Hepatocyte (in vitro differentiated cells): ENCODE measurements around the gene HSP90B1. TPM values are rescaled to one million over a fixed set of nuclear protein-coding genes. Genes with fewer than 3 reads are reported as not detected.

Source experiments
- DNase-seq: peaks from one replicate; pipeline ENCODE4 v3.0.0-alpha.2; 2016; ENCODE audit warnings: low spot score
- H2AFZ ChIP-seq: fragments of 200-600 bp; sonication (generic); 2 replicates; pipeline ENCODE4 v1.6.0; 2016; ENCODE audit warnings: antibody characterized with exemption, mild to moderate bottlenecking
- H3K27ac ChIP-seq: fragments of 200-600 bp; sonication (generic); 2 replicates; pipeline ENCODE4 v1.5.1; 2016; ENCODE audit warnings: mild to moderate bottlenecking
- H3K27me3 ChIP-seq: fragments of 200-600 bp; sonication (generic); 2 replicates; pipeline ENCODE4 v1.6.1; 2016
- H3K36me3 ChIP-seq: fragments of 200-600 bp; sonication (generic); replicated peaks from 2 replicates; pipeline ENCODE4 v1.5.1; 2016; ENCODE audit warnings: low read depth; ENCODE audit not compliant: insufficient read depth
- H3K4me1 ChIP-seq: fragments of 200-600 bp; sonication (generic); 2 replicates; pipeline ENCODE4 v1.5.1; 2016; ENCODE audit warnings: mild to moderate bottlenecking, moderate library complexity; ENCODE audit not compliant: insufficient read depth
- H3K4me2 ChIP-seq: fragments of 200-600 bp; sonication (generic); 2 replicates; pipeline ENCODE4 v1.6.0; 2016
- H3K4me3 ChIP-seq: fragments of 200-600 bp; sonication (generic); 2 replicates; pipeline ENCODE4 v1.5.1; 2016; ENCODE audit warnings: mild to moderate bottlenecking
- H3K79me2 ChIP-seq: fragments of 200-600 bp; sonication (generic); 2 replicates; pipeline ENCODE4 v1.6.0; 2017; ENCODE audit warnings: mild to moderate bottlenecking
- H3K9me2 ChIP-seq: fragments of 200-600 bp; sonication (generic); replicated peaks from 2 replicates; pipeline ENCODE4 v1.6.0; 2017; ENCODE audit warnings: mild to moderate bottlenecking; ENCODE audit not compliant: insufficient read depth
- H3K9me3 ChIP-seq: fragments of 200-600 bp; sonication (generic); 2 replicates; pipeline ENCODE4 v1.5.1; 2016; ENCODE audit warnings: low read depth, mild to moderate bottlenecking
- H4K20me1 ChIP-seq: fragments of 200-600 bp; sonication (generic); 2 replicates; pipeline ENCODE4 v1.6.0; 2016; ENCODE audit warnings: mild to moderate bottlenecking; ENCODE audit not compliant: insufficient read depth, poor library complexity, severe bottlenecking
- EZH2 ChIP-seq: fragments of 200-600 bp; sonication (generic); IDR thresholded peaks from 2 replicates; pipeline ENCODE4 v1.6.1; 2016; ENCODE audit warnings: antibody characterized with exemption, mild to moderate bottlenecking, borderline replicate concordance
- EZH2phosphoT487 ChIP-seq: fragments of 200-600 bp; sonication (generic); IDR thresholded peaks from one replicate; pipeline ENCODE4 v1.6.1; 2018; ENCODE audit warnings: antibody characterized with exemption, mild to moderate bottlenecking, low read depth, moderate library complexity; ENCODE audit not compliant: unreplicated experiment, severe bottlenecking
- WGBS: methylation state at CpG from one replicate; pipeline ENCODE4 v1.1.6; 2016; ENCODE audit warnings: low lambda C conversion rate; ENCODE audit errors: missing lambda C conversion rate; 5-methylcytosine and 5-hydroxymethylcytosine counted together
- polyA plus RNA-seq: library from polyadenylated mRNA; unstranded; fragments of >200 nt; fragmentation: Nextera tagmentation; extraction: Ambion mirVana; gene quantifications from 2 replicates; pipeline ENCODE4 v1.2.1, GENCODE V29; 2016
- total RNA-seq: library from RNA; depleted of rRNA; stranded (reverse); fragments of >200 nt; gene quantifications from 2 replicates; pipeline ENCODE4 v1.2.3, GENCODE V29; 2014
- TF ChIP-seq, protein P1 (sequence below): fragments of 200-600 bp; sonication (generic); IDR thresholded peaks from 2 replicates; pipeline ENCODE4 v1.5.1; 2016; ENCODE audit warnings: antibody characterized with exemption, mild to moderate bottlenecking; ENCODE audit not compliant: poor library complexity

Gene HSP90B1
- total and polyA plus RNA-seq, 2 experiments from 2014 or later: 1,289 to 1,309 TPM

DNA sequence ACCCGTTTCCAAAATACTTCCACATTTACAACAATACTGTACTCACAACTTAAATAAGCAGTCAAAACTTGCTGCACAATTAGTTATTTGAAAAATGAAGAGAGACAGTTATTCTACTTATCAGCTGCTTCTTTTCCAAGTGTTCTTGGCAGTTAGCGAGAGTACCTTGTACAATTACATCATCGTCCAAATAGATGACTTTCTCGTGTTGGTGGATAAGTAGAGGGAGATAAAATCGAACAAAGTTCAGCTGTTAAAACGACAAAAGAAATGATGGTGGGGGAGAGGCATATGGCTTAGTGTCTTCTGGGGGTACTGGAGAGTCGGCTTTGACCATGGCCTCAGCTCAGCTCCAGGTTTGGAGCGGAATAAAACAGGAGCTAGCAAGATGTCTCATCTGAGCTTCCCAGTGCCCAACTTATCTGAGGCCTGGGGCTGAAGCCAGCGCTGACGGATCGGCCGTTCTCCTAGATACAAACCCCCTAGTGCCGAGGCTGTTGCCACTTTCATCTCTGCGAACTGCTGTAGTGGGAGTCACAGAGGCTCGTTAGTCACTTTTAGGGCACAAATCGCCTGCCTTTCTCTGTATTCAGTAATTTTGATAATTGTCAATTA, 67.2 kb downstream of the HSP90B1 start:
- DNase-seq: peak; percentile 11
- no peaks in the 10 kb centered on the region for H3K9me3 ChIP-seq
- H3K79me2 ChIP-seq: no peaks in the 10 kb centered on the region
- H3K9me2 ChIP-seq: no peaks in the 10 kb centered on the region
- H4K20me1 ChIP-seq: no peaks in the 10 kb centered on the region
- H2AFZ ChIP-seq: no peak overlapping the region
- no peaks in the 10 kb centered on the region for H3K27me3 ChIP-seq
- H3K27ac ChIP-seq: no peak overlapping the region
- no peak overlapping the region for H3K4me3 ChIP-seq
- no peaks in the 10 kb centered on the region for H3K36me3 ChIP-seq
- no peak overlapping the region for H3K4me2 ChIP-seq
- TF ChIP-seq EZH2phosphoT487 (no peak), EZH2 (no peak)
- TF ChIP-seq, protein P1, sequence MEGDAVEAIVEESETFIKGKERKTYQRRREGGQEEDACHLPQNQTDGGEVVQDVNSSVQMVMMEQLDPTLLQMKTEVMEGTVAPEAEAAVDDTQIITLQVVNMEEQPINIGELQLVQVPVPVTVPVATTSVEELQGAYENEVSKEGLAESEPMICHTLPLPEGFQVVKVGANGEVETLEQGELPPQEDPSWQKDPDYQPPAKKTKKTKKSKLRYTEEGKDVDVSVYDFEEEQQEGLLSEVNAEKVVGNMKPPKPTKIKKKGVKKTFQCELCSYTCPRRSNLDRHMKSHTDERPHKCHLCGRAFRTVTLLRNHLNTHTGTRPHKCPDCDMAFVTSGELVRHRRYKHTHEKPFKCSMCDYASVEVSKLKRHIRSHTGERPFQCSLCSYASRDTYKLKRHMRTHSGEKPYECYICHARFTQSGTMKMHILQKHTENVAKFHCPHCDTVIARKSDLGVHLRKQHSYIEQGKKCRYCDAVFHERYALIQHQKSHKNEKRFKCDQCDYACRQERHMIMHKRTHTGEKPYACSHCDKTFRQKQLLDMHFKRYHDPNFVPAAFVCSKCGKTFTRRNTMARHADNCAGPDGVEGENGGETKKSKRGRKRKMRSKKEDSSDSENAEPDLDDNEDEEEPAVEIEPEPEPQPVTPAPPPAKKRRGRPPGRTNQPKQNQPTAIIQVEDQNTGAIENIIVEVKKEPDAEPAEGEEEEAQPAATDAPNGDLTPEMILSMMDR: no peak
- no peaks in the 10 kb centered on the region for H3K4me1 ChIP-seq
- WGBS: 75% methylated on average over 16 of the region's 16 CpGs

Other genes starting within 250 kb of the HSP90B1 start
- gene NT5DC3, start 89.2 kb upstream of the HSP90B1 start, total RNA-seq: 6.1 and 6.3 TPM in 2 replicates
- gene NT5DC3, start 89.2 kb upstream of the HSP90B1 start, polyA plus RNA-seq: 2.8 and 4.4 TPM in 2 replicates
- 47.9 and 50.1 TPM in 2 replicates for gene TDG, start 35.5 kb downstream of the HSP90B1 start, total RNA-seq
- gene TDG, start 35.5 kb downstream of the HSP90B1 start, polyA plus RNA-seq: 27.9 and 36.4 TPM in 2 replicates
- gene GLT8D2, start 119.8 kb downstream of the HSP90B1 start, total RNA-seq: 24.8 and 30.8 TPM in 2 replicates
- 24.4 and 29.2 TPM in 2 replicates for gene GLT8D2, start 119.8 kb downstream of the HSP90B1 start, polyA plus RNA-seq
- 14.7 and 15.1 TPM in 2 replicates for gene HCFC2, start 134.1 kb downstream of the HSP90B1 start, total RNA-seq
- gene HCFC2, start 134.1 kb downstream of the HSP90B1 start, polyA plus RNA-seq: 7.5 and 9.7 TPM in 2 replicates
- gene NFYB, start 207.8 kb downstream of the HSP90B1 start, total RNA-seq: 16.1 and 27.5 TPM in 2 replicates
- gene NFYB, start 207.8 kb downstream of the HSP90B1 start, polyA plus RNA-seq: 20.4 and 31.2 TPM in 2 replicates